Measurements from ENCODE around the gene MICALL2. TPM values are rescaled to one million over a fixed set of nuclear protein-coding genes. Genes with fewer than 3 reads are reported as not detected.
"Not testable (repeated sequence)": the region's sequence is repeated elsewhere in the genome, so short reads cannot be mapped to it uniquely, and the experiment has no call there.

The MICALL2 gene
- total RNA-seq, 4 donors from 2014 or later, result 10.0 to 16.6 (median 14.3) TPM

DNA sequence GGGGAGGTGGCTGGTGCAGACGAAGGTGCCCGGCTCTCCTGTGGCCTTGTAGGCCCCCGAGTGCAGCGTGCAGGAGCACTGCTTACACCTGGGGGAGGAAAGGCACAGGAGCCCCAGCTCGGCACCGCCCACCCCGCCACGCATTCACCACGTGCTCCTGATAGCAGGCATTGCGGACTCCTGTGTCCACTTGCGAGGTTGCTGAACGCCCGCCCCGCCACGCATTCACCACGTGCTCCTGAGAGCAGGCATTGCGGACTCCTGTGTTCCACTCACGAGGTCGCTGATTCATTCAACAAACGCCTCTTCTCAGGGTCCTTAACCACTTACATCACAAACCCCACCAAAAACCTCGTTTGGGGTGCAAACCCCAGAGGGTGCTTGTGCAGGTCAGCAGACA, 13.9 kb downstream of the MICALL2 start:
- WGBS, 2 donors, result 88 to 89% methylated on average over 20 to 21 of the region's 21 CpGs
- DNase-seq, result no peak
- intact Hi-C loops (cut with DNase I), result no loop called here
- H3K4me3 ChIP-seq (replicated peaks in 1 of 3), result no peak overlapping the region
- H3K27me3 ChIP-seq, result no peaks in the 10 kb centered on the region
- H3K27ac ChIP-seq, result no peak overlapping the region
- TF ChIP-seq, protein P1, sequence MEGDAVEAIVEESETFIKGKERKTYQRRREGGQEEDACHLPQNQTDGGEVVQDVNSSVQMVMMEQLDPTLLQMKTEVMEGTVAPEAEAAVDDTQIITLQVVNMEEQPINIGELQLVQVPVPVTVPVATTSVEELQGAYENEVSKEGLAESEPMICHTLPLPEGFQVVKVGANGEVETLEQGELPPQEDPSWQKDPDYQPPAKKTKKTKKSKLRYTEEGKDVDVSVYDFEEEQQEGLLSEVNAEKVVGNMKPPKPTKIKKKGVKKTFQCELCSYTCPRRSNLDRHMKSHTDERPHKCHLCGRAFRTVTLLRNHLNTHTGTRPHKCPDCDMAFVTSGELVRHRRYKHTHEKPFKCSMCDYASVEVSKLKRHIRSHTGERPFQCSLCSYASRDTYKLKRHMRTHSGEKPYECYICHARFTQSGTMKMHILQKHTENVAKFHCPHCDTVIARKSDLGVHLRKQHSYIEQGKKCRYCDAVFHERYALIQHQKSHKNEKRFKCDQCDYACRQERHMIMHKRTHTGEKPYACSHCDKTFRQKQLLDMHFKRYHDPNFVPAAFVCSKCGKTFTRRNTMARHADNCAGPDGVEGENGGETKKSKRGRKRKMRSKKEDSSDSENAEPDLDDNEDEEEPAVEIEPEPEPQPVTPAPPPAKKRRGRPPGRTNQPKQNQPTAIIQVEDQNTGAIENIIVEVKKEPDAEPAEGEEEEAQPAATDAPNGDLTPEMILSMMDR (IDR thresholded peaks at IDR 0.05), result no peak
- no peak for TF ChIP-seq POLR2A (IDR thresholded peaks at IDR 0.05)
- no peaks in the 10 kb centered on the region for H3K9me3 ChIP-seq
- no peaks in the 10 kb centered on the region for H3K36me3 ChIP-seq
- no peaks in the 10 kb centered on the region for H3K4me1 ChIP-seq

DNA sequence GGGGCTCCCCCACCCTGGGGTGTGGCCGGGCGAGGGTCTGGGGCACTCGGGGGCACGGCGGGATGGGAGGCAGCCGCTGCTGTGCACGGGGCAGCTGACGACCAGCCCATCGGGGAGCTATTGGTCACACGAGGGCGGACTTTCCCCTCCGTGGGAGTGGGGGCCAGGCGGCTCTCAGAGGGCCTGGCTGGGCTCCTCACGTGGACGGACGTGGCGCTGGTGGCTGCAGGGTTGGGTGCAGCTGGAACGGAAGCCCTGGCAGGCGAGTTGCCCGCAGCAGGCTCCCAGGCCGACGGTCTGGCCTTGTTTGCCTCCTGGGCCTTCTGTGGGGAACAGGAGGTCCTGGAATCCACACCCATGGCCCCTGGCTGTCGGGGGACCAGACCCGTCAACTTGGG, 14.3 kb downstream of the MICALL2 start:
- no peak for TF ChIP-seq POLR2A (IDR thresholded peaks at IDR 0.05)
- TF ChIP-seq, protein P1 (IDR thresholded peaks at IDR 0.05), result no peak
- Histone ChIP-seq H3K27me3 (no peaks in the 10 kb centered on the region), H3K9me3 (no peaks in the 10 kb centered on the region), H3K36me3 (no peaks in the 10 kb centered on the region), H3K4me1 (no peaks in the 10 kb centered on the region), H3K4me3 (replicated peaks in 1 of 3) (no peak overlapping the region), H3K27ac (no peak overlapping the region)
- 73% methylated on average over 6 of the region's 24 CpGs; no CpG with 5 or more reads in 1 of the 2 donors for WGBS, 2 donors
- intact Hi-C loops (cut with DNase I), result no loop called here
- no peak for DNase-seq

DNA sequence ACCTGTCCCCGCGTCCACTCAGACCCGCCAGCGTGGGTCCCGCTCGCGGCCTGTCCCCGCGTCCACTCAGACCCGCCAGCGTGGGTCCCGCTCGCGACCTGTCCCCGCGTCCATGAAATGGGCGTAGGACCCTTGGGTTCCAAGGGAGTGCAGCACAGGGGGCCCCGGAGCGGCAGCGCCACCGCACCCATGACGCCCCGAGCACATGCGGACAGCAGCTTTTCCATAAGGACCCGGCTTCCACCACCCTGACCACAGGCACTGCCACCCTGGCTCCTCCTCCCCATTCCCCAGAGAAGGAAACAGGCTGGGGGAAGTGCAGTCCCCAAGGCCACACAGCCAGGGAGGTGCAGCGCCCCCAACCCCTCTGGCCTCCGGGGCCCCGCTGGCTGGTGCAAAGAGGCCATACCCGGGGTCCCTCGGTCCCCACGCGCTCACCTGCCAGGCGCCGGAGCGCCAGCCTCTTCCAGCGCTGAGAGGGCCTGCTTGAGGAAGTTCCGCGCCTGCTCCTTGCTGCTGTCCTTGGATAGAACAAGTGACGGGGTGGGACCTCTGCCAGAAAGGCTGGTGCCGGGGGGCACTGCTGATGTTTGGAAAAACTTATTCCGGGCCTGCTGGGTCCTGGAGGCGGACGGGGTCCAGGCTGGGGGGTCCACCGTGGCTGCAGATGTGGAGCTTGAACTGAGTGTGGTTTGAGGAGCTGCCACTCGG, 14.9 kb downstream of the MICALL2 start:
- H3K27me3 ChIP-seq, result no peaks in the 10 kb centered on the region
- no peak overlapping the region for H3K4me3 ChIP-seq (replicated peaks in 1 of 3)
- no peaks in the 10 kb centered on the region for H3K36me3 ChIP-seq
- H3K9me3 ChIP-seq, result no peaks in the 10 kb centered on the region
- intact Hi-C loops (cut with DNase I), result no loop called here
- TF ChIP-seq, protein P1 (IDR thresholded peaks at IDR 0.05), result no peak
- WGBS, 2 donors, result 83 to 88% methylated on average over 5 to 15 of the region's 45 CpGs
- H3K4me1 ChIP-seq, result no peaks in the 10 kb centered on the region
- no peak overlapping the region for H3K27ac ChIP-seq
- no peak for DNase-seq

DNA sequence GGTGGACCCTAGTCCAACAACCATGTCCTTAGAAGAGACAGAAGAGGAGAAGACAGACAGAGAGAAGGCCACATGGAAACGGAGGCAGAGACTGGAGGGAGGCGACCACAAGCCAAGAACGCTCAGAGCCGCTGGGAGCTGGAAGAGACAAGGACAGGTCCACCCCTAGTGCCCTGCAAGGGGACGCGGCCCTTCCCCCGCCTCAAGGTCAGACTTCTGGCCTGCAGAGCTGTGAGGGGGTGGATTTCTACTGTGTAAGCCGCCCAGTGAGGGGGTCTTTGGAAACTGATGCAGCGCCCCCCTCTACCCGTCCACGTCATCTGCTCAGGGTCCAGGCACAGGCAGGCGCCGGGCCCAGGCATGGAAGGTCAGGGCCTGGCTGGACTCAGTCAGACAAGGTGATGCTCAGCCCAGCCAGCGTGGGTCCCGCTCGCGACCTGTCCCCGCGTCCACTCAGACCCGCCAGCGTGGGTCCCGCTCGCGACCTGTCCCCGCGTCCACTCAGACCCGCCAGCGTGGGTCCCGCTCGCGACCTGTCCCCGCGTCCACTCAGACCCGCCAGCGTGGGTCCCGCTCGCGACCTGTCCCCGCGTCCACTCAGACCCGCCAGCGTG, 15.6 kb downstream of the MICALL2 start:
- H3K9me3 ChIP-seq; H3K4me1 ChIP-seq; H3K4me3 ChIP-seq (replicated peaks in 1 of 3); intact Hi-C loops (cut with DNase I); H3K27ac ChIP-seq; H3K36me3 ChIP-seq; DNase-seq; H3K27me3 ChIP-seq: not testable (repeated sequence)
- 94 to 95% methylated on average over 17 to 22 of the region's 42 CpGs for whole genome bisulfite sequencing, 2 donors

DNA sequence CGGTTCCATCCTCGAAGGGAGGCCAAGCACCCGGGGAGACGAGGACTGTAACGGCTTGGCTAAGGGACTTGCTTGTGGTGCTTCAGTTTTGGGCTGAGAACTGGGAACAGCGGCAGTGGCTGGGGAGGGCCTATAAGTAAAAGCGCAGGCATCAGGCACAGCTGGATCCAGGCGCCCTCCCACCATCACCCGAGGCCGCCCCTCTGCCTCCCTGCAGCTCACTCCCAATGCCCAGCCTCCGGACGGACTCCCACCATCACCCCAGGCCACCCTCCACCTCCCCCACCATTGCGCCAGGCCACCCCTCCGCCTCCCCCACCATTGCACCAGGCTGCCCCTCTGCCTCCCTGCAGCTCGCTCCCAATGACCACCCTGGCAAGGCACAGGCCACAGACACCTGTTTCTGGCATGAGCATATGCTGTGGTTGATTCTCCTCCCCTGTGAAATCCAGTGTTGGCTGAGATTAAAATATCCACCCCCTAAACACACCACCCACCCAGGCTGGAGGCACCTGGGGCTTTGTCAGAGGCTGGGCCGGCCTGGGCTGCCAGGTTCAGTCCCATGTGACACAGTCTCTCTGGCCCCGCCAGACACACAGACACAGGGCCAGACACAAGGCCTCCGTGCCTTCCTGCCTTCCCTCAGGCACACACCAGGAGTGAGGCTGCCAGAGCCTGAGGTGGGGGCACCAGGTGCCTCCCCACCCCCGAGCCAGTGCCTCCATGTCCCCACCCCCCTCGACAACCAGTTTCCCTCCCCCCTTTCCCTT, 16.7 kb downstream of the MICALL2 start:
- Histone ChIP-seq H3K9me3 (no peaks in the 10 kb centered on the region), H3K27me3 (no peaks in the 10 kb centered on the region), H3K4me3 (replicated peaks in 1 of 3) (no peak overlapping the region), H3K36me3 (no peaks in the 10 kb centered on the region), H3K4me1 (no peaks in the 10 kb centered on the region), H3K27ac (no peak overlapping the region)
- WGBS, 2 donors, result 86 to 89% methylated on average over 13 to 15 of the region's 20 CpGs
- DNase-seq, result no peak
- TF ChIP-seq, protein P1 (IDR thresholded peaks at IDR 0.05), result no peak
- no peak for TF ChIP-seq POLR2A (IDR thresholded peaks at IDR 0.05)
- intact Hi-C loops (cut with DNase I), result no loop called here
